HG03432 (cell line): ENCODE results near the gene TMEM181.
"Not testable (repeated sequence)": the region's sequence is repeated elsewhere in the genome, so short reads cannot be mapped to it uniquely, and the experiment has no call there.

ENCODE experiments used
- ATAC-seq: cut with Tn5 transposase; IDR thresholded peaks from one replicate; pipeline ENCODE4 v1.9.1; 2021; ENCODE audit warnings: mild to moderate bottlenecking, moderate library complexity; ENCODE audit not compliant: unreplicated experiment

Gene TMEM181

DNA sequence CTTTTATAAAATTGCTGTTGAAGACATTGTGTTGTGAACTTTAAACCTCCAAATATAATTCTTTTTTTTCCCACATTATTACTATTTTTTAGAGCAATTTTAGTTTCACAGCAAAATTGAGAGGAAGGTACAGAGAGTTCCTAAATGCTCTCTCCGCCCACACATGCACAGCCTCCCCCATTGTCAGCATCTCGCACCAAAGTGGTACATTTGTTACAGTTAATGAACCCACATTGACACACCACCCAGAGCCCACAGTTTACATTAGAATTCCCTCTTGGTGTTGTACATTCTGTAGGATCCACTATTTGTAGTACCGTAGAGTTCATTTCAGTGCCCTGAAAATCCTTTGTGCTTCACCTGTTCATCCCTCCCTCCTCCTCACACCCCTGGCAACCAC lies 33.8 kb downstream of the TMEM181 start:
- no peak for ATAC-seq

DNA sequence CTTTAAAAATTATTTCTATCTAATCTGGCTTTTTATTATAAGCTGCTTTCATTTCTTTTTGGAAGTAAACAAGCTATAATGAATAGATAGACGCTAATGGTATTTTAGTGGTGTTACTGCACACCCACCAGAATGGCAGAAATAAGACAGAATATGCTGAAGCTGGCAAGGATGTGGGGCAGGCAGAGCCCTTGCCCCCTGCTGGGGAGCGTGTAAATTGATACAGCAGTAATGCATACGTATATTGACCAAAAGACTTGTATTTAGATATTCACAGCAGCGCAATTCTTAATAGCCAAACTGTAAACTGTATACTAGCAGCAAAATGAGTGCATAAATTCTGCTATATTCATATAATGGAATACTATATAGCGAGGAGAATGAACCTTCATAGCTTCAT lies 35.3 kb downstream of the TMEM181 start:
- no peak for ATAC-seq

DNA sequence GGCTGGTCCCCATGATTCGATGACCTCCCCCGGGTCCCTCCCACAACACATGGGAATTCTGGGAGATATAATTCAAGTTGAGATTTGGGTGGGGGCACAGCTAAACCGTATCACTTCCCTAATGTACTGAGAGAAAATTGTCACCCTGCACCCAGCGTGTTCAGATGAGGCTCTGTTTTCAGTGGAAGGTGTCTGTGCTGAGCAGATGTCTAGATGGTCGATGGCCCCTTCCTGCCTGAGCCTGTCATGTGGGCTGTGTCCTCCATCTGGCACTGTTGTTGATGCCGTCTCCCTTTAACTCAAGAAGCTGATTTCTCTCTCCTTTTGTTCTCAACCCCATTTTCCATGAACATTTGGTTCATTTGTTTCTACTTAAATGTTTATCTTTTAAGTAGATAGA lies 37.0 kb downstream of the TMEM181 start:
- no peak for ATAC-seq

GRCh38 chr6:158597565-158597964 lies 37.7 kb downstream of the TMEM181 start:
- no peak for ATAC-seq

DNA sequence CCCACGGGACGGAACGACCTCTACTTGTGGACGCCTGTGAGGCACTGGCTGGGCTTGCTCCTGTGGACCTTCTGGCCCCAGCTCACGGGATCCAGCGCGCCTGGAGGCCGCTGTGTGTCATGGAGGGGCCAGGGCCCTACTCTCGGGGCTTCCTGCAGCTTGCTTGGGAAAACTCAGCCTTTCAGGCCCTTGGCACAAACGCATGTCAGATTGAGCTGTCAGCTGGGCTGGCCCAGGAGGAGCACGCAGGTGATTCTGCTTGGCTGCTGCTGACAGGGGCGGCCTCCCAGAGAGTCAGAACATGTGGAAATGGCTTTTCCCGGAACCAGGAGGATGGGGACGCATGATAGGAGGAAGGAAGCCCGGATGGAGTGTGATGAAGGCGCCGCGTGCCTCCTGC lies 39.7 kb downstream of the TMEM181 start:
- ATAC-seq, result no peak

- ATAC-seq, result no peak
Measured at GRCh38 chr6:158603261-158604047, 43.6 kb downstream of the TMEM181 start.

DNA sequence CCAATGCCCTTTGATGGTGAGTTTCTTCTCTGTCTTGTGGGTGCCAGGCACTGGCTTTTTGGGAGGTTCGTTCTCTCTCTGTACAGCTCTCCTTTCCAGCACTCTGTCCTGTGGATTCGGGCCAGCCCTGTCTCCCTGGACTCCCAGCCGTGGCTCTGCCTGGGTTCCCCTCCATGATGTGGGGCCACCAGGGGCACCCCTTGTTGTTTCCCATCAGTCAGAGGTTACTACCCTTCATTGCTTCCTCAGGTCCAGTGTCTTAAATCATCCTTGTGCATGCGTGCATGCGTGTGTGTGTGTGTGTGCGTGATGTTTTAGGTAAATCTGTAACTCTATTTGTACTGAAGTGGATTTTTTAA lies 44.1 kb downstream of the TMEM181 start:
- ATAC-seq, result no peak

GRCh38 chr6:158605266-158605878 lies 45.5 kb downstream of the TMEM181 start:
- ATAC-seq, result no peak

- not testable (repeated sequence) for ATAC-seq
Measured at GRCh38 chr6:158606011-158606410, 46.1 kb downstream of the TMEM181 start.

- ATAC-seq, result no peak
Measured at GRCh38 chr6:158606935-158607334, 47.0 kb downstream of the TMEM181 start.

DNA sequence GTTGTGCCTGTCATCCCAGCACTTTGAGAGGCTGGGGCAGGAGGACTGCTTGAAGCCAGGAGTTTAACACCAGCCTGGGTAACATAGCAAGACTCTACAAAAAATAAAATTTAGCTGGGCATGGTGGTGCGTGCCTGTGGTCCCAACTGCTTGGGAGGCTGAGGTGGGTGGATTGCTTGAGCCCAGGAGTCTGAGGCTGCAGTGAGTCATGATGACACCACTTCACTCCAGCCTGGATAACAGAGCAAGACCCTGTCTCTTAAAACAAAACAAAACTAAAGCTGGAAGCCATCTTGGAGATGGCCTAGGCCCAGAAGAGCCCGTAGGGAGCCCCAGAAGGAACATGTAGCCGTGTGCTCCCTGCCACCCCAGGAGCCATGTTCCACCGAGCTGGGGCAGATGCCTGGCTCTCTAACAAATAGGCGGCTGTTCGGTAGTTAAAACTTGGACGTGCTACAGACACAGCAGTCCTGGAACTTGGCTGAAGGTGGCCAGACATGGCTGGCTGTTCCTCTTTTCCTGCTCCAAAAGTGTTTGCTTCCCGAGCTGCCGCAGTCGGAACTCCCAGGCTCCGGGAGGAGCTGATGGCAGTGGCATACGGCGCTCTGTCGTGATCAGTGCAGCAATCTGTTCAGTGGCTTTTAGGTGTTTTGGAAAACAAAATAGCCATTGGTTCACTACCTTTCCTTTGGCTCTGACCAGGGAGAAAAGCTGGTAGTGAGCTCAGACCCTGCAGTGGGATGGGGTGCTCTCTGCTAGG lies 47.7 kb downstream of the TMEM181 start:
- ATAC-seq, result no peak

- ATAC-seq, result no peak
Measured at GRCh38 chr6:158608221-158608620, 48.3 kb downstream of the TMEM181 start.

DNA sequence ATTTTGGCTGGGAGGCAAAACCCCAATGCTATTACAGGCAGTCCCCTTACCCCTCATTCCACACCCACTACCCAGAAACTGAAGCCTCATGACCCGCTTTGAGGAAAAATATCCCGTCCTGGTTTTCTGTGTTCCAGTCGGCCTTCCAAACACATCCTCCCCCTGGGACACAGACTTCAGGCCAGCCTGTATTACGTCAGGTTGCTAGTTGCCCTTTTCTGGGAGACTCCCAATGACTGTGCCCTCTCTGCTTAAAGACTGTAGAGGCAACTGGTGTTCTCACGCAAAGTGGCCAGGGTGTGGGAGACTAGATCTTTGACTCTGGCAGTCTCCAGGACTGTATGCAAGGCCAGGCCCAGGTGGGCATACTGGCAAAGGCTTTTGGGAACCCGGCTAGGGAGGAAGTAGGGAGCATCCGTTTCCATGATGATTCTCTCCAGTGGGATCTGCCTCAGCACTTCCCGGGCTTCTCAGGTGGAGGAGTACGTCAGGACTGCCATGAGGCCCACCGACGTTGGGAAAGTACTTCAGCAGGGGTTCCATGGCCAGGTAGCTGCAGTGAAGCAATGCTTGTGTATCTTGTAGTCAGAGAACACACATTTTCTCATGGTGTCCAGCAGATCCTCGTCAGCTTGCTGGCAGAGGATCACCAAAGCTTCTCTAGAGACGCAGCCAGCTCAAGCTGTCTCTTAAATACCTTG lies 49.7 kb downstream of the TMEM181 start:
- ATAC-seq, result no peak

DNA sequence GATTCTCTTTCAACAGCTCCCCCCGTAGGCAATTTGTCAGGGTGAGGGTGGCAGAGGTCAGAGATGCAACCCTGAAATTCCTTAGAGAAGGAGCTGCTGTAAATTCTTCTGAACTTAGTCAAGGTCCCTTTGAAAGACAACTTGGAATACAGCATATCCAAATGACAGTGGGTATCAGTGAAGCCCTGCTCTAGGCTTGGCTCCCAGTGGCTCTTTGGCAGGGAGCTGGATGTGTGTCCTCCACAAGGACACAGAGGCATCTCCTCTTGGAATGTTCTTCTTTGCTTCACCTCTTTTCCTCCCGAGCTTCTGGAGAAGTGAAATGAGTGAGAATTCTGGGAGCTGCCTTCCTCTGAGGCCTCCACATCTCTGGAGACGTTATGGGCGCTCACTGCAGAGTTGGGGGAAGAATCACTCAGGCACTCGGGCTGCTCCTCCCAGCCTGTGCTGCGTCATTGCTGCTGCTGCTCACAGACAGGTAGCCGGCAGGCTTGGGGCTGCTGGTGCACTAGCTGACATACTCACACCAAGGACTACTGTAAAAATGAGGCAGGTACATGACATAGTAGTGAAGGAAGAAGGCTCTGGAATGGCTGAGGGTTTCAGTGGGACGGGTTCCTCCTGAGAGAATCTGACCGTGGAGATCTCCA lies 50.6 kb downstream of the TMEM181 start:
- no peak for ATAC-seq

- no peak for ATAC-seq
Measured at GRCh38 chr6:158611039-158611438, 51.1 kb downstream of the TMEM181 start.

DNA sequence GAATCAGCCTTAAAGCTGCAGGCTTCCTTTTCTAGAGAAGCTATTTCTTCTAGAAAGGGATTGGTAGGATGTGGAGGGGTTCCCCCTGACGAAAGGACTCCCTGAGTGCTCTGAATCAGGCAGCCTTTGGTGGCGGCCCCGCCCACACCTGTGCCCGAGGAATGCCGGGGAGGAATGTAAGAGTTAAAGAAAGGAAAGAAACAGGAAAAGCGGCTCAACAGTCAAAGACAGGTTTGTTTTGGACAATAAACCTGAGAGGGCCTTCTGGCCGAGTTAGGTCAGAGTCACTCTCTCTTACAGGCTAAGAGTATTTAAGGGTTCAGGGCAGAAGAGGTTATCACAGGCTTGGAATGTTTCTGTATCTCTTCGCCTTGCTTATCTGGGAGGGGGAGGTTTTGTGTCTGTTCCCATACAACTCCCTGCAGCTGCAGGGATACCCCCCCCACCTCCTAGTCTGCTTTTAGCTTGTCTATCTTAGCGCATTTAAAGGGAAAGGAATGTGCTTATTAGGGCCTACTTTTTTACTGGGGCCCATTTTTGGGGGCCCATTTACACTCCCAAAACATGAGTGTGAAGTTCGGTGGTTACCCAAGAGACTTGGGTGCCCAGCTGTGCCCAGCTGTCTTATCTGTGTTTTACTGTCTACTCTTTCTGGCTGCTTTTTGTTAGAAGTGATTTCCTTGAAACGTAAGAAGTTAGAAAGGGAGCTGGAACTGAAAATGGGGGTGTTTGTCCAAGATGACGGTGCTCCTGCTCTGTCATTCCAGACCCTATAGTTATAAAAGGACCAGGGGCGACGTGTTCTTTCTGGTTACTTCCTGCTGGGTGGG lies 51.9 kb downstream of the TMEM181 start:
- ATAC-seq, result no peak

- ATAC-seq, result not testable (repeated sequence)
Measured at GRCh38 chr6:158614606-158615005, 54.7 kb downstream of the TMEM181 start.

DNA sequence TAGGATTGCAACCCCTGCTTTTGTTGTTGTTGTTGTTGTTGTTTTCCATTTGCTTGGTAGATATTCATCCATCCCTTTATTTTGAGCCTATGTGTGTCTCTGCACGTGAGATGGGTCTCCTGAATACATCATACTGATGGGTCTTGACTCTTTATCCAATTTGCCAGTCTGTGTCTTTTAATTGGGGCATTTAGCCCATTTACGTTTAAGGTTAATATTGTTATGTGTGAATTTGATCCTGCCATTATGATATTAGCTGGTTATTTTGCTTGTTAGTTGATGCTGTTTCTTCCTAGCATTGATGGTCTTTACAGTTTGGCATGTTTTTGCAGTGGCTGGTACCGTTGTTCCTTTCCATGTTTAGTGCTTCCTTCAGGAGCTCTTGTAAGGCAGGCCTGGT lies 58.4 kb downstream of the TMEM181 start:
- ATAC-seq, result not testable (repeated sequence)

DNA sequence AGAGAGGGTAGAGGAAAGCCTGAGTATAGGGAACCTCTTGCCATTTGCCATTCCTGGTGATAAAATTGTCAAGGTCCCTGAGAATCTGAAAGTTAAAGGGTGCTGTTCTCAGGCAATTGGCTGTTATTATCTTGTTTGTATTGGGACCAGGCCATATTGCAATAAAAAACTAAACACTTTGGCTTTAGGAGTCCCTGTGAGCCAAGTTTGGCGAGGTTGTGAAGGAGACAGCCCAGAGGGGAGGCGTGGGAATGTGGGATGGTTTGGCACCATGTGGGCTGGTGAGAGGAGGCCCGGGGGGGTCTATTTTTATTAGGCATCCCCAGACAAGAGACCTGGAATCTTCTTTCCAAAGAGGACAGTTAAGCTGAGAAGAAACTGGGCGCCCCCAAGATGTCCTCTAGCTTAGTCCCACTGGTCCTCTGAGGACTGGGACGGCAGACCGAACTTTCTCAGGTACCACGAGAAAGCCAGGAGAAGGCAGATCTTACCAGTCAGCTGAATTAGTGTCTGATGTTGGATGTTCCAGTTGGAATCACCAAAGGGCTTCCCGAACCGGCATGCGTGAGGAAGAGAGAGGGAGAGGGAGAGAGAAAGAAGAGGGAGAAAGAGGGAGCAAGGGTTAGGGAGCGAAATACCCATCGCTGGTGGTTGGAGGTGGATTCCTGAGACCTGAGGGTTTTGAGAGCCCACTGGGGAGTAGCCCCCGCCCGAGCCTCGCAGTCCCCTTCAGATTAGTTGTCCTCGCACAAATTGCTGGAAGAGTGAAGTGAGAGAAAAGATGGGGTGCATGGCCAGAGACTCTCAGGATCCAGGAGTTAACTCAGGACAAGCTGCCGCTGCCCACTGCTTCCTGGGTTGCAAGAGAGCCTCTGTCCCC lies 60.3 kb downstream of the TMEM181 start:
- no peak for ATAC-seq
